CD4-positive, alpha-beta memory T cell (primary cell): ENCODE measurements around the gene WDR20. TPM values are rescaled to one million over a fixed set of nuclear protein-coding genes. Genes with fewer than 3 reads are reported as not detected.

ENCODE experiments used
- CTCF ChIA-PET: fragments of 350-600 bp; sonication (Branson Sonifier 250); formaldehyde crosslinking; loops from one replicate; lab custom pipeline; 2021; ENCODE audit warnings: inconsistent platforms; ENCODE audit not compliant: partially characterized antibody; lab: Charles Lee
- POLR2A ChIA-PET: fragments of 350-600 bp; sonication (Branson Sonifier 250); formaldehyde crosslinking; loops from one replicate; lab custom pipeline; 2021; ENCODE audit not compliant: partially characterized antibody; lab: Charles Lee
- DNase-seq, 5 donors: peaks; one replicate each; pipeline versions ENCODE4 v3.0.0 to v3.0.0-alpha.2; 2020 to 2022; ENCODE audit warnings: mixed read lengths in 1 of 5
- H3K27ac ChIP-seq: one replicate; pipeline ENCODE4 v1.7.0; 2013; ENCODE audit warnings: low read depth, low read length
- H3K27me3 ChIP-seq: 2 replicates; pipeline ENCODE4 v1.7.0; 2013; ENCODE audit warnings: mild to moderate bottlenecking, low read length, moderate library complexity; ENCODE audit not compliant: insufficient read depth
- H3K36me3 ChIP-seq: 2 replicates; pipeline ENCODE4 v1.7.0; 2013; ENCODE audit warnings: mild to moderate bottlenecking, low read length, moderate library complexity; ENCODE audit not compliant: insufficient read depth
- H3K4me1 ChIP-seq: 2 replicates; pipeline ENCODE4 v1.7.0; 2013; ENCODE audit warnings: mild to moderate bottlenecking, low read length, moderate library complexity; ENCODE audit not compliant: insufficient read depth
- H3K4me3 ChIP-seq, 2 donors: one replicate each; pipeline ENCODE4 v1.7.0; 2013; ENCODE audit warnings: low read length in 2 of 2, mild to moderate bottlenecking in 1 of 2
- H3K9me3 ChIP-seq, 2 donors: one replicate each; pipeline ENCODE4 v1.7.0; 2013; ENCODE audit warnings: low read length in 2 of 2, control low read depth in 1 of 2; ENCODE audit not compliant: control insufficient read depth in 1 of 2
- H3K27ac Mint-ChIP-seq, 7 donors: one replicate each; pipeline ENCODE4 v1.8.0; 2020 to 2021; ENCODE audit warnings: mixed read lengths in 7 of 7, mild to moderate bottlenecking in 6 of 7, inconsistent platforms in 3 of 7, moderate library complexity in 3 of 7
- H3K27me3 Mint-ChIP-seq, 2 donors: one replicate each; pipeline ENCODE4 v1.8.0; 2020 to 2021; ENCODE audit warnings: mixed read lengths in 2 of 2
- H3K36me3 Mint-ChIP-seq, 2 donors: one replicate each; pipeline ENCODE4 v1.8.0; 2020 to 2021; ENCODE audit warnings: mixed read lengths in 2 of 2, inconsistent platforms in 1 of 2, mild to moderate bottlenecking in 1 of 2
- H3K4me1 Mint-ChIP-seq, 4 donors: one replicate each; pipeline ENCODE4 v1.8.0; 2020 to 2021; ENCODE audit warnings: mixed read lengths in 4 of 4, mild to moderate bottlenecking in 1 of 4
- H3K4me3 Mint-ChIP-seq, 8 donors: one replicate each; pipeline ENCODE4 v1.8.0; 2020 to 2021; ENCODE audit warnings: mixed read lengths in 8 of 8, mild to moderate bottlenecking in 7 of 8, moderate library complexity in 6 of 8, inconsistent platforms in 3 of 8
- H3K9me3 Mint-ChIP-seq, 8 donors: one replicate each; pipeline ENCODE4 v1.8.0; 2020 to 2021; ENCODE audit warnings: mixed read lengths in 8 of 8, mild to moderate bottlenecking in 5 of 8, inconsistent platforms in 3 of 8, moderate library complexity in 1 of 8
- intact Hi-C: fragments of 100-400 bp; cut with micrococcal nuclease; formaldehyde crosslinking; loops from one replicate; pipeline ENCODE4 v1.15.1; 2023
- polyA plus RNA-seq, 2 donors: library from polyadenylated mRNA; unstranded; fragments of 300-500 nt; fragmentation: Illumina TruSeq; gene quantifications; one replicate each; pipeline ENCODE4 v1.2.3, GENCODE V29; 2021
- total RNA-seq, 2 experiments: library from RNA; stranded (reverse); gene quantifications; one replicate each; pipeline ENCODE4 v1.2.3, GENCODE V29; 2021

WDR20 gene
- total and polyA plus RNA-seq, 4 experiments from 2014 or later, result 18.8 to 57.9 (median 39.6) TPM

DNA sequence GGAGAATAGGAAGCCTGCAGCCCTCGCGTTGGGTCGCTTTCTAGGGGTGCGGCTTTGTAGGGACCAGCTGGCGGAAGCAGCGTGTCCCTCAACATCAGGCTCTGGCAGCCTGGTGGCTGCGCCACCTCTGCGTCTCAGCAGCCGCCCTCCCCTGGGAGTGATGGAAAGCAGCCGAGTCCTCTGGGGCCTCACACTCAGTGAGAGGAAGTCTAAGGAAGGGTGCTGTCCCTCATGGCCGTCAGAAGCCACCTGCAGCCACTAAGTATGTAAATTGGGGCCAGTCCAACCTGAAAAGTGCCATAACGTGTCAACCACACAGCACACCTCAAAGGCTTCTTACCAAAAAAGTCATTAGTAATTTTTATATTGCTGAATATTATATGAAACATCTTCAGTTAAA is 80.3 kb downstream of the WDR20 start:
- Mint-ChIP-seq H3K36me3 (peaks cover 3 to 14% of the 10 kb centered on the region in 2 donors), H3K9me3 (peaks cover 0 to 3% (median 0%) of the 10 kb centered on the region in 8 donors)
- CTCF ChIA-PET, result no interaction called here

DNA sequence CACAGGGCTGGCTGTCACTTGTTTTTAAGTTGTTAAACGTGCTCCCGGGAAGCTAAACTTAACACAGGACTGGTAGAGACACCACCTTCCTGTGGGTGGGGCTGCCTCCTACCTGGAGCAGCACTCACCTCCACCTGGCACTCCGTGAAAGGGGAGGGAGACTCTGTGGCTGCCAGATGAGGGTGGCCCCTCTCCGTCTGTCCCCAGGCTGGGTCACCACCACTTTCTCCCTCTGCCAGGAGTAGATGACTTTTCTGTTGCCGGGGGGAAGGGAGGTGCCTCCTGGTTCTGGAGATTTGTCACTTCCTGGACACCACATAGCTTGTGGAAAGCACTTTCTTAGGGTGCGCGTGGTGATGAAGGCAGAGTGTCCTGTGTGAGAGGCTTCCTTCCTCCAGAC is 81.3 kb downstream of the WDR20 start:
- H3K36me3 ChIP-seq, result peaks cover 4% of the 10 kb centered on the region
- H3K36me3 Mint-ChIP-seq, result peaks cover 3 to 9% of the 10 kb centered on the region in 2 donors
- no peaks in the 10 kb centered on the region for H3K27me3 Mint-ChIP-seq
- no peak overlapping the region for H3K27ac ChIP-seq
- ChIA-PET CTCF (no interaction called here), POLR2A (no interaction called here)
- H3K4me3 ChIP-seq, result no peak overlapping the region
- intact Hi-C loops, result no loop called here
- no peak overlapping the region for H3K4me3 Mint-ChIP-seq
- H3K9me3 Mint-ChIP-seq, result peaks cover 0 to 3% (median 0%) of the 10 kb centered on the region in 8 donors
- no peaks in the 10 kb centered on the region for H3K27me3 ChIP-seq
- H3K4me1 Mint-ChIP-seq, result peaks cover 6 to 29% (median 7%) of the 10 kb centered on the region in 4 donors
- H3K4me1 ChIP-seq, result peaks cover 4% of the 10 kb centered on the region
- no peaks in the 10 kb centered on the region for H3K9me3 ChIP-seq
- H3K27ac Mint-ChIP-seq, result no peak overlapping the region
- DNase-seq, result no peak

More for the DNA sequence above, 80.3 kb downstream of the WDR20 start:
- DNase-seq, result no peak
- Mint-ChIP-seq H3K27me3 (no peaks in the 10 kb centered on the region), H3K4me1 (peaks cover 6 to 24% (median 7%) of the 10 kb centered on the region in 4 donors), H3K27ac (peak overlapping the region in 4 of 7 donors; percentile 42 to 88 (median 68)), H3K4me3 (no peak overlapping the region)
- no peak overlapping the region for H3K4me3 ChIP-seq
- H3K27me3 ChIP-seq, result no peaks in the 10 kb centered on the region
- intact Hi-C loops, result no loop called here
- H3K4me1 ChIP-seq, result peaks cover 4% of the 10 kb centered on the region
- H3K27ac ChIP-seq, result no peak overlapping the region
- H3K36me3 ChIP-seq, result peaks cover 4% of the 10 kb centered on the region
- H3K9me3 ChIP-seq, result no peaks in the 10 kb centered on the region
- POLR2A ChIA-PET, result no interaction called here

DNA sequence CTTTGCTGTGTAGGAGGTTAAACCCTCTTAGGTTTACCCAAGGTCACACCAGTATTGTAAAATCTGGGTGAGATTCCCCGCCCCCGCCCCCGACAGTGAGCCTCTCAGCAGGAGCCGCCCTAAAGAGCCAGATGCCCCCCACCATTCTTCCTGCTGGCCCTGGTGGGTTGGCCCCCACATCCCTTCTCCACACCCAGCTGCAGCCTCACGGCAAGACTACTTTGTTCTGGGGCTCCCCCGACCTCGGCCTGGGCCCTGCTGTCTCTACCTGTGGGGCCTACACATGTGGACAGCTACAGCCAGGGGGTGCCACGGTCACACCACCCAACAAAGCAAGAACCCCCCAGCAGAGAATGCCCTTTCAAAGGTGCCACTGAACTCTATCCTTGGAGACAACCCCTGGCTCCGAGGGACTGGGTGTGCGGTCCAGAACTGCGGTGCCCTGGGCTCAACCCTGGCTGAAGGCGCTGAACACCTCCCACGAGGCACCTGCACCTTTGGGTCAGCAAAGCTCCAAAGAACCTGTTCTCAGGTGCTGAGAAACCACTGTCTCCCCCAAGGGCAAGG is 82.4 kb downstream of the WDR20 start:
- no peaks in the 10 kb centered on the region for H3K27me3 ChIP-seq
- no peak overlapping the region for H3K4me3 Mint-ChIP-seq
- H3K4me1 Mint-ChIP-seq, result peaks cover 6 to 30% (median 7%) of the 10 kb centered on the region in 4 donors

DNA sequence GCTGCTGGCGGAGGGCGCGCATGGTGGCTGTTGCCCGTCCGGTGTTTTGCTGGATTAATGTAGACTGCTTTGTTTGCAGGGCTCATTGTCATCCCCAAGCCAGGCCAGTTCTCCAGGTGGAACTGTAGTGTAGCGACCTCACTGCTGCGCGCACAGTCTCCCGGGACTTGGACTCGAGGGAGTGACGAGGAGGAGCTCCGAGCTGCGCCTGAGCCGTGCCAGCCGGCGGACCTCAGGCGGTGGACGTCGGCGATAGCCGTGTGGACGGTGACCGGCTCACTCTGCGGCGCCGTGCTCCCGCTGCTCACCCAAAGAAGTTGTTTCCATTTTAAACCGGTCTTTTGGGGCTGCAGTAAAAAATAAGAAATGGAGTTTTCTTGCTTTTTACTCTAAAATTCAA is 83.1 kb downstream of the WDR20 start:
- ChIA-PET CTCF (no interaction called here), POLR2A (no interaction called here)
- Mint-ChIP-seq H3K36me3 (peaks cover 3 to 8% of the 10 kb centered on the region in 2 donors), H3K4me3 (no peak overlapping the region), H3K9me3 (peaks cover 0 to 3% (median 0%) of the 10 kb centered on the region in 8 donors), H3K27me3 (no peaks in the 10 kb centered on the region), H3K4me1 (peaks cover 4 to 25% (median 5%) of the 10 kb centered on the region in 4 donors), H3K27ac (no peak overlapping the region)
- H3K4me1 ChIP-seq, result peaks cover 4% of the 10 kb centered on the region
- no peak overlapping the region for H3K27ac ChIP-seq
- no peaks in the 10 kb centered on the region for H3K36me3 ChIP-seq
- intact Hi-C loops, result no loop called here
- no peak overlapping the region for H3K4me3 ChIP-seq
- no peak for DNase-seq
- H3K27me3 ChIP-seq, result no peaks in the 10 kb centered on the region
- no peaks in the 10 kb centered on the region for H3K9me3 ChIP-seq

More for the DNA sequence above, 82.4 kb downstream of the WDR20 start:
- H3K9me3 Mint-ChIP-seq, result peaks cover 0 to 3% (median 0%) of the 10 kb centered on the region in 8 donors
- Histone ChIP-seq H3K4me3 (no peak overlapping the region), H3K9me3 (no peaks in the 10 kb centered on the region), H3K4me1 (peaks cover 4% of the 10 kb centered on the region), H3K36me3 (peaks cover 4% of the 10 kb centered on the region), H3K27ac (no peak overlapping the region)
- DNase-seq, result no peak
- H3K36me3 Mint-ChIP-seq, result peaks cover 3 to 9% of the 10 kb centered on the region in 2 donors
- intact Hi-C loops, result no loop called here
- CTCF ChIA-PET, result no interaction called here
- no peak overlapping the region for H3K27ac Mint-ChIP-seq
- POLR2A ChIA-PET, result no interaction called here
- H3K27me3 Mint-ChIP-seq, result no peaks in the 10 kb centered on the region

DNA sequence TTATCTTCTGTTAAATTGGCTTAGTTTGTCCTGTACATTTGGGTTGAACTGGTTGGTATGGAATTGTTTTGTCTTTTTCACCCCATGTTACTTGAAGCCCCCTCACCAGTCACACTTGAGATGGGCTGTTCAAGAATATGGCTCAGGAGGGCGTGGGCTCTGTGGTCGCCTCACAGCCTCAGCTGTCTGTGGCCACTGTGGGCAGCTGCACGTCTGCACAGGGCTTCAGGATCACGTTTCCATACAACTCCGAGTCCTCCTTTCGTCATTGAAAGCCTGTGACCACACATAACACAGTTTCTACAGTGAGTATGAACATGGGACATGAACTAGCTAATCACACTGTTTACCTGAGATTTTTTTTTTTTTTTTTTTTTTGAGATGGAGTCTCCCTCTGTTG is 84.0 kb downstream of the WDR20 start:
- ChIA-PET POLR2A (no interaction called here), CTCF (interaction anchor here (0.6 to 1.2 kb wide), 2 partner anchors 8 to 1759 kb away, joined by 3 read pairs; no protein-coding TSS in a partner anchor)
- Histone ChIP-seq H3K4me1 (peaks cover 4% of the 10 kb centered on the region), H3K9me3 (no peaks in the 10 kb centered on the region), H3K4me3 (no peak overlapping the region), H3K27ac (no peak overlapping the region), H3K27me3 (no peaks in the 10 kb centered on the region), H3K36me3 (no peaks in the 10 kb centered on the region)
- DNase-seq, result no peak
- Mint-ChIP-seq H3K36me3 (peaks cover 3 to 8% of the 10 kb centered on the region in 2 donors), H3K4me1 (peaks cover 4 to 21% (median 5%) of the 10 kb centered on the region in 4 donors), H3K27me3 (no peaks in the 10 kb centered on the region), H3K9me3 (peaks cover 0 to 3% (median 0%) of the 10 kb centered on the region in 8 donors), H3K27ac (no peak overlapping the region), H3K4me3 (no peak overlapping the region)
- intact Hi-C loops, result no loop called here

DNA sequence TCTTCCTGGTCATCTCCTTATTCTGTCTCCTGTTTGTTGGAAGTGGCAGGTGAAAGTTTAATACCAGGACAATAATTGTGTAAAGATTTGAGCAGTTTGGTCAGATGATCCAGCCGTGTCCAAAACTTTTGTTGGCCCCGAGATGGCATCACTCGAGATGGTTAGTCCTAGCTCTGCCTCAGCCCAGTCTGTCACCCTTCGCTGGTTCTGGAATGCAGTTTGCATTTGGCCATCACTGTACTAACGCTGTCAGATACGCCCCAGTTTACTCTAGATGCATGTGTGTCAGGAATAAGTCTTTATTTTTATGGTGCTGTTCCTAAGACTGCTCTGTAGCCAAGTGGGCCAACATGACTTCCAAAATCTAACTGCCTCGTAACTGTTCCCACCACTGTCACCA is 85.7 kb downstream of the WDR20 start:
- Histone ChIP-seq H3K36me3 (no peaks in the 10 kb centered on the region), H3K9me3 (no peaks in the 10 kb centered on the region), H3K27me3 (no peaks in the 10 kb centered on the region), H3K27ac (no peak overlapping the region), H3K4me3 (no peak overlapping the region), H3K4me1 (no peaks in the 10 kb centered on the region)
- intact Hi-C loops, result no loop called here
- Mint-ChIP-seq H3K4me1 (peaks cover 0 to 7% (median 0%) of the 10 kb centered on the region in 4 donors), H3K4me3 (no peak overlapping the region), H3K36me3 (peaks cover 3 to 8% of the 10 kb centered on the region in 2 donors), H3K27ac (peak overlapping the region in 1 of 7 donors; percentile 29), H3K27me3 (no peaks in the 10 kb centered on the region), H3K9me3 (peaks cover 0 to 3% (median 0%) of the 10 kb centered on the region in 8 donors)
- POLR2A ChIA-PET, result no interaction called here
- DNase-seq, result no peak
- CTCF ChIA-PET, result no interaction called here

DNA sequence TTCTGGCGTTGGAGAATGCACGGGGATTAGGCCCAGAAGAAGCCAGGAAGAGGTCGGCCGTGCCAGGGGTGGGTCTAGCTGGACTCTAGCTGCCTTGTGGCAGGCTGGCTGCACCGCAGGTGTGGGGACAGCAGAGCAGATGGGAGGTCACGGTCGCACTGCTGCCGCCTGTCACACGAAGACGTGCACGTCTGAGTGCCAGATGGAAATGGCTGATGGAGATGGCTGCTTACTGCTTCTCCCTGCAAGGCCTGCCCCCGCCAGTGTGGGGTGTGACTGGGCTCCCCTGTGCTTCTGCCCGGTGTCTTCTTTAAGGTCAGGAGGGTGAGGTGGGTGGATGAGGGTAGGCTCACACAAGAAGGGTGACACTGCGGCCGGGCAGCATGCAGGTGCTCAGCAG is 86.2 kb downstream of the WDR20 start:
- Histone ChIP-seq H3K9me3 (no peaks in the 10 kb centered on the region), H3K27me3 (no peaks in the 10 kb centered on the region), H3K36me3 (no peaks in the 10 kb centered on the region), H3K27ac (no peak overlapping the region), H3K4me1 (no peaks in the 10 kb centered on the region), H3K4me3 (no peak overlapping the region)
- ChIA-PET POLR2A (no interaction called here), CTCF (no interaction called here)
- Mint-ChIP-seq H3K4me1 (peaks cover 0 to 7% (median 0%) of the 10 kb centered on the region in 4 donors), H3K36me3 (peaks cover 3 to 8% of the 10 kb centered on the region in 2 donors), H3K27me3 (no peaks in the 10 kb centered on the region), H3K9me3 (peaks cover 0 to 3% (median 0%) of the 10 kb centered on the region in 8 donors), H3K4me3 (no peak overlapping the region), H3K27ac (no peak overlapping the region)
- DNase-seq, result no peak
- intact Hi-C loops, result no loop called here
